Stimulated activated CD4-positive, alpha-beta T cell treated with anti-CD3 and anti-CD28 coated beads, Interleukin-15, amount 100 ng/mL, for 1 hour (primary cell): ENCODE data around the gene TIA1.
"Not testable (repeated sequence)": the region's sequence is repeated elsewhere in the genome, so short reads cannot be mapped to it uniquely, and the experiment has no call there.

Source experiments
- DNase-seq, 2 donors: peaks; one replicate each; pipeline ENCODE4 v3.0.0-alpha.2; 2020; ENCODE audit warnings: low read depth in 1 of 2, low spot score in 1 of 2

TIA1 gene, protein sequence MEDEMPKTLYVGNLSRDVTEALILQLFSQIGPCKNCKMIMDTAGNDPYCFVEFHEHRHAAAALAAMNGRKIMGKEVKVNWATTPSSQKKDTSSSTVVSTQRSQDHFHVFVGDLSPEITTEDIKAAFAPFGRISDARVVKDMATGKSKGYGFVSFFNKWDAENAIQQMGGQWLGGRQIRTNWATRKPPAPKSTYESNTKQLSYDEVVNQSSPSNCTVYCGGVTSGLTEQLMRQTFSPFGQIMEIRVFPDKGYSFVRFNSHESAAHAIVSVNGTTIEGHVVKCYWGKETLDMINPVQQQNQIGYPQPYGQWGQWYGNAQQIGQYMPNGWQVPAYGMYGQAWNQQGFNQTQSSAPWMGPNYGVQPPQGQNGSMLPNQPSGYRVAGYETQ

DNA sequence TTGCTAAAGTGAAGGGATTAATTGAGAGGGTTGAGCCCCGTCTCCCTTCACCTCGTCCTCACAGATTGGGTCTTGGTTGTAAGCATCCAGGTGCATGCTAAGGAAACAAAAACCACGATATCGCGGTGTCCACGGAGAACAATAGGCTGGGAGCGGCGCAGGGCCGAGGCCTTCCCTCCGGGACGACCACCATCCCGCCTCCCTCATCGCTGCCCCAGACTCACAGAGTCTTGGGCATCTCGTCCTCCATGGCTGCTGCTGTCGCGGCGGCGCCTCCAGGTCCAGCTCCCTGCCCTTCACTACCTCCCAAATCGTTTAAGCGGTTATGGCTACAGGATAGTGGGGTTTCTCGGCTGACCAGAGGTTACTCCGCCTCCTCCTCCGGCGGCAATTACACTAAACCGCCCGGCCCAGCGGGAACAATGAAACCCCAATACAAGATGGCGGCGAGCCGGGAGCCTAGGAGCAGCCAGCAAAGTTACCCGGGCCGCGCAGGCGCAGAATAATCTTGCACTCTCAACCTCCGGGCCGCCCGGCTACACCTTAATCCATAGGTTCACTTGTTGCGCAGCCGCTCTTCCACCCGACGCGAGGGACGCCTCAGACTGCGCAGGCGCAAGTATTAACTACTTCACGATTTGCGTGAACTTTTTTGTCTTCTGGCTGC lies at the start of gene TIA1:
Gene TIA1 (minus strand): TSS at position 448 of the 667 bp plus-strand sequence. CDS start 198 bp downstream, at position 250.
- DNase-seq: peak; percentile 97

DNA sequence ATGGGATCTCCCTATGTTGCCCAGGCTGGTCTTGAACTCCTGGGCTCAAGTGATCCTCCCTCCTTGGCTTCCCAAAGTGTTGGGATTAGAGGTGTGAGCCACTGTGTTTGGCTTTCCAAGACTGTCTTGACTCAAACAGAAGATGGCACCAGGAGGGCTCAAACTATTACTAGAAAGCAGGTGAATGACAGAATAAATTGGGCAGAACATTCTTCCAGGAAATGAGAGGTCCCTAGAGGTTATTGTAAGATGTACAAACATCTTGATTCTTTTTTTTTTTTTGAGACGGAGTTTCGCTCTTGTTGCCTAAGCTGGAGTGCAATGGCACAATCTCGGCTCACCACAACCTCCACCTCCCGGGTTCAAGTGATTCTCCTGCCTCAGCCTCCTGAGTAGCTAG lies 49.4 kb upstream of the TIA1 start:
- DNase-seq: not testable (repeated sequence)

- no peak for DNase-seq
Measured at GRCh38 chr2:70283500-70284191, 35.2 kb upstream of the TIA1 start.

DNA sequence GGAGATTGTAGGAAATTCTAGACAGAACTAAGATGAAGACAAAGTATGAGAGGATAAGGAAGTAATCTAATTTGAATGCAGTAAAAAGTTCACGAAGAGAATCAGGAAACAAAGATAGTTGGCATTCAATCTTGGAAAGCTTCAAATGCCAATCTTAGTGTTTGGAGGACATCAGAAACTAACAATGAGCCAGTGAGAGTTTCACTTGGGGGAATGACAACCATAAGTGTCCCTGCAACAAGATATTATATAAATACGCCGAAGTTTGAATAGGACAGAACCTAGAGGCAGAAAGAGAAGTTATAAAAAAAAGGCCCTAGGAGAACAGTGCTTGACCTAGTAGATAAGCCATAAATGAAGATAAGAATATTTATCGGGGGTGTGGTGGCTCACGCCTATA lies 34.0 kb upstream of the TIA1 start:
- DNase-seq: no peak

DNA sequence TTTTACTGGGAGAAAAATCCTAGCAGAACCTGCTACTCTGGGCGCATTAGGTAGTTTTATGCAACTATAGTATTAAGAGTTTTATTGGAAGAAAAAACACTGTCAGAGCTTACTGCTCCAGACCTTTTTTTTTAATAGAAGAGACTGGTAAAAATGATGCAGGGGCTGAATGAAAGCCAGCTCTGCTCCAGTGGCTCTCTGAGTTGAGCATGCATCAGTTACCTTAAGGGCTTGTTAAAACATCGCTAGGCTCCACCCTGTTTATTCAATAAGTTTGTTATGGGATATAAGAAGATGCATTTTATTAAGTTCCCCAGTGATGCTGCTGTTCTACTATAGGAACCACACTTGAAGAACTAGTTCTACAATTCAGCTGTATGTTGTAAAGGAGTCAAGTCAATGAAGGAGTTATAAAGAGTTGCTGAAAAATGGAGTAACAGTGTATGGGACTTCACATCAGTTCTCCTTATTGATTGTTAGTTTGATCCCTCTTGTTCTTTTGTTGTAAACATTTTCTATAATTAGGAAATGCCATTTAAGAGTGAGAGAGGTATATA lies 31.9 kb upstream of the TIA1 start:
- DNase-seq: no peak

DNA sequence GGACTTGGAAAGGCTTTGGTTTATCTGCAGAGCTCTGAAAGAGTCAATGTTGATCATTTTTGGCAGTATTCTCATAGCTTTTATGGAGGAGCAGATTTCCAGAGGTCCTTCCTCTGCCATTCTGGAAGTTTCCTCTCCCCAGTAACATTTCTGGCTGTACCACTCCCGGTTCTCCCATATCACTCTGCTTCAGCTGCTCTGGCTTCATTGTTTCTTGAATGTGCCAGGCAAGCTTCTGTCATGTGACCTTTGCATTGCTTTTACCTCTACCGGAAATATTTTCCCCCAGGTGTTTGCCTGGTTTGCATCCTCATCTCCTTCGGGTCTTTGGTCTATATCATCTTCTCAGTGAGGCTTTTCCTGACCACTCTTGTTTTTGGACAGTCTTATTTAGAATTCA lies 21.9 kb upstream of the TIA1 start:
- no peak for DNase-seq

- DNase-seq: not testable (repeated sequence)
Measured at GRCh38 chr2:70269422-70270302, 21.2 kb upstream of the TIA1 start.

DNA sequence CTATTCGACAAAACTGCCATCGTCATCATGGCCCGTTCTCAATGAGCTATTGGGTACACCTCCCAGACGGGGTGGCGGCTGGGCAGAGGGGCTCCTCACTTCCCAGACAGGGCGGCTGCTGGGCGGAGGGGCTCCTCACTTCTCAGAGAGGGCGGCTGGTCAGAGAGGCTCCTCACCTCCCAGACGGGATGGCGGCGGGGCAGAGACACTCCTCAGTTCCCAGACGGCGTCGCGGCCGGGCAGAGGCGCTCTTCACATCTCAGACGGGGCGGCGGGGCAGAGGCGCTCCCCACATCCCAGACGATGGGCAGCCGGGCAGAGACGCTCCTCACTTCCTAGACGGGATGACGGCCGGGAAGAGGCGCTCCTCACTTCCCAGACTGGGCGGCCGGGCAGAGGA lies 18.5 kb upstream of the TIA1 start:
- not testable (repeated sequence) for DNase-seq

DNA sequence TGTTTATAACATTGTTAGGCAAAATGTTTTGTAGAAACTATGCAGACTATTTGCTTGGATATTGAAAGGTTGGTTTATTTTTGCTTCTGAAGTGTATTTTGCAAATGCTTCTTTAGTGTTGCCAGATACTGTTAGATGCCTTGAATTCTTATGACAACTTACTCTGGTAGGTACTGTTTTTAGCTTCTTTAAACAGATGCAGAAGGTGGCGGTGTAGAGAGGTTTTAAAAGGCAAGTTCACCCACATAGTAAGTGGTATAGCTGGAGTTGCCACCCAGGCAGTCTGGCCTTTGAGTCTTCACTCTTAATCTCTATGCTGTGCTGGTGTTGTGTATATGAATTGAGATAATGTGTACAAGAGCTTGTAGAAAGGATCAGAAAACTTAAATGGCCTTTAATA lies 13.1 kb upstream of the TIA1 start:
- DNase-seq: no peak

DNA sequence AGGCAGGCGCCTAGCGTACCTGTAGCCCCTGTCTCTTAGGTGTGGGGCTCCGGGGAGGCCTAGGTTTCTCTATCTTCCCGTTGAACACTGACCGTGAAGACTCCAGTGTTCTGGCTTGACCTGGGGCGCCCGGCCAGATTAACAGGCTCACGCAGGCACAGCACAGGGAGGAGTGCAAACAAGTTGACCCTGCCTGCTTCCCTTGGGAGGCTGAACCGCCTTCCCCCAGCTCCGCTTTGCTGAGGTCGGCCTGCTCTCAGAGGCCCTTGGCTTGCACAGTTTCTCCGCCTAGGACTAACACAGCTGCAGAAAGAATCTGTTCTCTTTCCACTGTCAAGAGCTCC lies 10.1 kb upstream of the TIA1 start:
- no peak for DNase-seq

- no peak for DNase-seq
Measured at GRCh38 chr2:70255637-70256314, 7.3 kb upstream of the TIA1 start.

DNA sequence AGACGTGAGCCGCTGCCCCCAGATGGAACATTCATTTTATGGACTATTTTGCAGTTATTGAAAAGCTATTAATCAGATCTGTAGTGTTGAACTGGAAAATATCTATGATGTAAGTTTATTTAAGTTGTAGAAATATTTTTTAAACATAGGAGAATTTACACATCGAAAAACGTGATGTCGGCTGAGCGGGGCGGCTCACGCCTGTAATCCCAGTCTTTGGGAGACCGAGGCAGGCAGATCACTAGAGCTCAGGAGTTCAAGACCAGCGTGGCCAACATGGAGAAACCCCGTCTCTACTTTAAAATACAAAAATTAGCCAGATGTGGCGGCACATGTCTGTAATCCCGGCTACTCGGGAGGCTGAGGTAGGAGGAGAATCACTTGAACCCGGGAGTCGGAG lies 2.0 kb upstream of the TIA1 start:
- DNase-seq: no peak

DNA sequence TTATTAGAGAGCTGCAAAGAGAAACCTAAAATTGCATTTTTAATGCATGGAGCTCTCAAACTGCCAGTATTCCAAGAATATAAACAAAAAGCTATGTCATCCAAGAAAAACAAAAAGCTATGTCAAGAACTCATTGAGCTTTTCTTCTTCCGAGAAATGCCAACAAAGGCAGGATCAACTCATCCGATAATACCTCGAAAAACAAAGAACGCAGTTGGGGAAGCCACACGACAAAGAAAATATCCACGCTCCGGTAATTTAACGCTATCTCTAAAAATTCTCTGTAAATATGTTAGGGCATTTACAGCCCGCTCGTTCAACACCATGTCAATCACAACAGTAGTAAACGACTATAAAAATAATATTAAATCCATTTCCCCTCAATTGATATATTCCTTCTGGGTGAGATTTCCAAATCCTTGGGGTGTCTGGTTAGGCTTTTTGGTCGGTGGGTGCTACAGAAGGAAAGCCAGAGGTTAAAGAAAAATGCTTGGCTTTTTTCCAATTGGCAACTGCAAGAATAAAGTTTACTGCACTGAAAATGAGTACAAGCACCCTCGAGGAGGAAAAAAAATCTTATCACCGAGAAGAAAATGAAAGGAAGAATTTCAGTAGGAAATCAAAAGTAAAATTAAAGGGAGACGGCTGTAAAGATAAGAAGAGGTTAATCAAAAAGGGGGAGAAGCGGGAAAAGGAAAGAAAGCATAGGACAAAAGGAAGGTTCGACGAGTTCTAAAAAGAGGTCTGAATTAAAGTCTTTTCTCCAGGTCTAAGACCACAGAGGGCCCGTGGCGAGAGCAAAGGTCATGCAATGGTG lies 856 bp downstream of the TIA1 start:
- DNase-seq: no peak

GRCh38 chr2:70243806-70244584 lies 4.4 kb downstream of the TIA1 start:
- DNase-seq: no peak

DNA sequence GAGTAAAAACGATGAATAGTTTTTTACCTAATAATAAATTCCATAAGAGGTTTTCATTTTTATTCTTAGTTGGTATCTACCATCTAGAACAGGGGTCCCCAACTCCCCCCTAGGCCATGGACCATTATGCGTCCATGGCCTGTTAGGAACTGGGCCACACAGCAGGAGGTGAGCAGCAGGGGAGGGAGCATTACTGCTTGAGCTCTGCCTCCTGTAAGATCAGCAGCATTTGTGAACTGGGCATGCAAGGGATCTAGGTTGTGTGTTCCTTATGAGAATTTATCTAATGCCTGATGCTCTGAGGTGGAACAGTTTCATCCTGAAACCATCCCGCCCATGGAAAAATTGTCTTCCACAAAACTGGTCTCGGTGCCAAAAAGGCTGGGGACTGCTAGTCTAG lies 5.9 kb downstream of the TIA1 start:
- no peak for DNase-seq

DNA sequence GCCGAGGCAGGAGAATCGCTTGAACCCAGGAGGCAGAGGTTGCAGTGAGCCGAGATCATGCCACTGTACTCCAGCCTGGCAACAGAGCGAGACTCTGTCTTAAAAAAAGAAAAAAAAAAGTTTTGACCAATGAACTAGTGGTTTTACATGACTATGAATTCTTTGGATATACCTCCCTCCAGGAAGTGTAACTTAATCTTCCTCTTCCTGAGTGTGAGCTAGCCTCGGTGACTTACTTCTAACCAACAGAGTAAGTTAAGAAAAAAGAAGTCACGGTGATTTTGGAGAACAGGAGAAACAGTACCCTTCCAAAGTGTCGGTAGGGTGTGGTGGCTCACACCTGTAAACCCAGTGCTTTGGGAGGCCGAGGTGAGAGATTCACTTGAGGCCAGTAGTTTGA lies 7.1 kb downstream of the TIA1 start:
- DNase-seq: no peak

DNA sequence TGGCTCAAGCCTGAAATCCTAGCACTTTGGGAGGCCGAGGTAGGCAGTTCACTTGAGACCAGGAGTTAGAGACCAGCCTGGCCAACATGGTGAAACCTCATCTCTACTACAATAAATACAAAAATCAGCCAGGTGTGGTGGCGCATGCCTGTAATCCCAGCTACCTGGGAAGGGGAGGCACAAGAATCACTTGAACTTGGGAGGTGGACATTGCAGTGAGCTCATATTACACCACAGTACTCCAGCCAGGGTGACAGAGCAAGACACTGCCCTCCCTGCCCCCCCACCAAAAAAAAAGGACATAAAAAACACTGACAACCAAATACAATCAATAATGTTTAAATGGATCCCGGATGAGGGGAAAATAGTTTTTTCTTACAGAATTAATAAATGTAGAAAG lies 7.8 kb downstream of the TIA1 start:
- no peak for DNase-seq

- DNase-seq: no peak
Measured at GRCh38 chr2:70233926-70234325, 14.5 kb downstream of the TIA1 start.

GRCh38 chr2:70226781-70227180 lies 21.6 kb downstream of the TIA1 start:
- DNase-seq: no peak
